HepG2 (cell line): ENCODE data around the gene TIMM10. TPM values are rescaled to one million over a fixed set of nuclear protein-coding genes. Genes with fewer than 3 reads are reported as not detected.

ENCODE experiments used
- DNMT1 ChIP-seq: sonication (generic); formaldehyde crosslinking; IDR thresholded peaks from 2 replicates; pipeline ENCODE4 v1.5.1; 2020; ENCODE audit warnings: mild to moderate bottlenecking, missing genetic modification reagents
- IRF2 ChIP-seq: IDR thresholded peaks from 2 replicates; pipeline ENCODE4 v1.6.1; 2018; ENCODE audit warnings: missing genetic modification reagents, missing compliant biosample characterization
- KAT7 ChIP-seq: IDR thresholded peaks from 2 replicates; pipeline ENCODE4 v1.6.1; 2018; ENCODE audit warnings: borderline replicate concordance, missing compliant biosample characterization
- MEIS1 ChIP-seq: sonication (generic); formaldehyde crosslinking; IDR thresholded peaks from 2 replicates; pipeline ENCODE4 v1.9.0; 2021; ENCODE audit warnings: mild to moderate bottlenecking, missing genetic modification reagents, moderate library complexity, borderline replicate concordance
- PPARG ChIP-seq: conservative IDR thresholded peaks from 2 replicates; pipeline ENCODE4 v1.6.1; 2016; ENCODE audit warnings: missing biosample characterization, missing genetic modification reagents
- RXRB ChIP-seq: IDR thresholded peaks from 2 replicates; pipeline ENCODE4 v1.6.1; 2016; ENCODE audit warnings: borderline replicate concordance, missing genetic modification reagents, missing compliant biosample characterization
- SOX5 ChIP-seq: IDR thresholded peaks from 2 replicates; pipeline ENCODE4 v1.6.1; 2016; ENCODE audit warnings: borderline replicate concordance
- SP140L ChIP-seq: sonication (generic); formaldehyde crosslinking; IDR thresholded peaks from 2 replicates; pipeline ENCODE4 v1.4.0; 2020; ENCODE audit warnings: missing genetic modification reagents, borderline replicate concordance
- SPEN ChIP-seq: sonication (generic); formaldehyde crosslinking; IDR thresholded peaks from 2 replicates; pipeline ENCODE4 v1.5.1; 2020; ENCODE audit warnings: low read depth, mild to moderate bottlenecking, missing genetic modification reagents
- SRSF4 ChIP-seq: fragments of 200-400 bp; formaldehyde crosslinking; IDR thresholded peaks from one replicate; pipeline ENCODE4 v1.6.1; 2018; ENCODE audit warnings: mild to moderate bottlenecking, low read depth, low read length, moderate library complexity; ENCODE audit not compliant: poor library complexity, severe bottlenecking
- TAF15 ChIP-seq: fragments of 200-400 bp; formaldehyde crosslinking; IDR thresholded peaks from one replicate; pipeline ENCODE4 v1.6.1; 2018; ENCODE audit warnings: mild to moderate bottlenecking, low read depth, low read length; ENCODE audit not compliant: poor library complexity, severe bottlenecking
- U2AF2 ChIP-seq: fragments of 200-400 bp; formaldehyde crosslinking; IDR thresholded peaks from 2 replicates; pipeline ENCODE4 v1.6.1; 2017; ENCODE audit warnings: low read depth, mild to moderate bottlenecking, low read length
- ZBTB7A ChIP-seq: sonication (generic); formaldehyde crosslinking; IDR thresholded peaks from 2 replicates; pipeline ENCODE4 v1.8.0; 2022; ENCODE audit warnings: mild to moderate bottlenecking, missing genetic modification reagents
- ZFP36L2 ChIP-seq: sonication (generic); formaldehyde crosslinking; IDR thresholded peaks from 2 replicates; pipeline ENCODE4 v1.4.0; 2020; ENCODE audit warnings: missing genetic modification reagents
- ZMYM3 ChIP-seq: sonication (generic); formaldehyde crosslinking; IDR thresholded peaks from 2 replicates; pipeline ENCODE4 v1.5.1; 2020; ENCODE audit warnings: mild to moderate bottlenecking, missing genetic modification reagents
- ZNF329 ChIP-seq: sonication (generic); formaldehyde crosslinking; IDR thresholded peaks from 2 replicates; pipeline ENCODE4 v1.9.0; 2021; ENCODE audit warnings: low read depth, mild to moderate bottlenecking, missing genetic modification reagents
- ZNF446 ChIP-seq: sonication (generic); formaldehyde crosslinking; IDR thresholded peaks from 2 replicates; pipeline ENCODE4 v1.5.0; 2020; ENCODE audit warnings: mild to moderate bottlenecking, missing genetic modification reagents
- ZNF530 ChIP-seq: sonication (generic); formaldehyde crosslinking; IDR thresholded peaks from 2 replicates; pipeline ENCODE4 v1.5.0; 2020; ENCODE audit warnings: low read depth, mild to moderate bottlenecking, missing genetic modification reagents
- ZNF567 ChIP-seq: sonication (generic); formaldehyde crosslinking; IDR thresholded peaks from 2 replicates; pipeline ENCODE4 v1.8.1; 2023; ENCODE audit warnings: mild to moderate bottlenecking, missing genetic modification reagents, borderline replicate concordance
- ZNF598 ChIP-seq: sonication (generic); formaldehyde crosslinking; IDR thresholded peaks from 2 replicates; pipeline ENCODE4 v1.5.1; 2020; ENCODE audit warnings: mild to moderate bottlenecking, missing genetic modification reagents, borderline replicate concordance
- ZNF670 ChIP-seq: sonication (generic); formaldehyde crosslinking; IDR thresholded peaks from 2 replicates; pipeline ENCODE4 v1.8.0; 2022; ENCODE audit warnings: mild to moderate bottlenecking, missing genetic modification reagents, borderline replicate concordance
- polyA plus RNA-seq, 8 experiments: library from polyadenylated mRNA; depleted of rRNA in 3 of 8; stranded (reverse) in 7 of 8; unstranded in 1 of 8; fragments of >200 nt; fragmentation: Illumina TruSeq in 4 of 8; extraction: Trizol in 4 of 8; gene quantifications; 2 replicates each; pipeline versions ENCODE4 v1.2.1 to v1.2.3, GENCODE V29; 2011 to 2016; ENCODE audit warnings: low read depth in 4 of 8, missing spikeins in 1 of 8, mixed read lengths in 1 of 8; ENCODE audit not compliant: insufficient read depth in 1 of 8
- total RNA-seq, 5 experiments: library from RNA; depleted of rRNA; stranded (reverse); fragments of >200 nt; fragmentation: Illumina TruSeq; extraction: Trizol; gene quantifications; 2 replicates each; pipeline ENCODE4 v1.2.3, GENCODE V29; 2016; ENCODE audit warnings: low read depth in 1 of 5
- TF ChIP-seq, protein P1 (sequence below): sonication (generic); formaldehyde crosslinking; conservative IDR thresholded peaks from 2 replicates; pipeline ENCODE4 v1.8.0; 2022; ENCODE audit warnings: missing genetic modification reagents
- TF ChIP-seq, protein P2 (sequence below): sonication (generic); formaldehyde crosslinking; IDR thresholded peaks from 2 replicates; pipeline ENCODE4 v1.8.1; 2023; ENCODE audit warnings: mild to moderate bottlenecking, inconsistent platforms, moderate library complexity, missing genetic modification reagents, borderline replicate concordance
- TF ChIP-seq, protein P3 (sequence below): sonication (generic); formaldehyde crosslinking; IDR thresholded peaks from 2 replicates; pipeline ENCODE4 v1.4.0; 2020; ENCODE audit warnings: missing genetic modification reagents

Gene TIMM10
- total and polyA plus RNA-seq, 2 of the 13 experiments (the other 11 are each of a cell fraction or from before 2014, with no cell fraction given): 67.8 to 82.2 TPM

DNA sequence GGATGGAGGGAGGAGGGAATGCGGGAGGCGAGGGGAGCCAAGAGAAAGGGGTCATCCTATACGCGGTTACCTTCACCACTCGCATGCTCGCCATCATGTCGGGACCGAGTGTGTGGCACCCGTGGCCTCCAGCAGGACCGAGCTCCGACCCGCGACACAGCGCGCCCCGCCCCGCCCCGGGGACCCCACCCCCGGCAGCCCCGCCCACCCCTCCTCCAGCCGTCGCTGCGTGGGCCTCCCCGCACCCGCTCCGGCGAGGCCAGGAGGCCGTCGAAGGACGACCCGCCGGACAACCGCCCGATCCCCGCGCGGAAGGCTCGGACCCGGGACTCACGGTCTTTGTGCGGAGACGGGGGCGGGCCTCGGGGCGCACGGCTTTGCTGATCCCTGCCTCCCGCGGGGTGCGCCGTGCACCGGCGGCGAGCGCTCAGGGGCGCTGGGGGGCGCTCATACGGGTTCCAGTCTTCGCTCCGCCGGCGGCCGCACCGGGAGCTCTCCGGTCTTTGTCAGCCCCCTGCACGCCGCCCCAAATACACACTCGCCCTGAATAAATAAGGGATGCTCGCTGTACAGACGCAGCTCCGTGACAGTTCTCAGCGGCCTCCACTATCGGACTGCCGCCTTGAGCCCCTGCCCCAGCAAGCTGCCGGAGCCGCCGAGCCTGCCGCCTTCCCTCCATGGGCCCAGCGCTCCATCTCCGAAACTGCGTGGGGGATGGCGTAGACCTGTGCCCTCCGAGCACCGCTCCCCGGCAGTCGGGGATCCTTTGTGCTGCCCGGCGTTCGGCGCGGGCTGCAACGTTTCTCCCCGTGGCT is 37.2 kb upstream of the TIMM10 start, which contains the start of gene UBE2L6 (continued):
- TF ChIP-seq ZNF530 (CRISPR knock-in tag) (0 out of 2 replicates have a peak, but pooled peaks have one; percentile 49), SRSF4 (no peak), ZNF598 (CRISPR knock-in tag) (peak; percentile 86; the same call in 1 of the 2 replicates), SPEN (CRISPR knock-in tag) (no peak), TAF15 (no peak), ZFP36L2 (CRISPR knock-in tag) (no peak), ZMYM3 (CRISPR knock-in tag) (peak; percentile 62; the same call in 1 of the 2 replicates), U2AF2 (no peak), RXRB (CRISPR knock-in tag) (no peak), PPARG (CRISPR knock-in tag) (no peak), ZNF329 (no peak), ZNF567 (CRISPR knock-in tag) (no peak; the same call in 1 of the 2 replicates), SOX5 (no peak), ZBTB7A (CRISPR knock-in tag) (peak; percentile 40; the same call in 1 of the 2 replicates), ZNF670 (CRISPR knock-in tag) (no peak), DNMT1 (CRISPR knock-in tag) (no peak), ZNF446 (no peak), SP140L (CRISPR knock-in tag) (no peak), IRF2 (no peak), MEIS1 (CRISPR knock-in tag) (peak; percentile 28; the same call in 1 of the 2 replicates), KAT7 (CRISPR knock-in tag) (no peak)
- TF ChIP-seq, protein P1, sequence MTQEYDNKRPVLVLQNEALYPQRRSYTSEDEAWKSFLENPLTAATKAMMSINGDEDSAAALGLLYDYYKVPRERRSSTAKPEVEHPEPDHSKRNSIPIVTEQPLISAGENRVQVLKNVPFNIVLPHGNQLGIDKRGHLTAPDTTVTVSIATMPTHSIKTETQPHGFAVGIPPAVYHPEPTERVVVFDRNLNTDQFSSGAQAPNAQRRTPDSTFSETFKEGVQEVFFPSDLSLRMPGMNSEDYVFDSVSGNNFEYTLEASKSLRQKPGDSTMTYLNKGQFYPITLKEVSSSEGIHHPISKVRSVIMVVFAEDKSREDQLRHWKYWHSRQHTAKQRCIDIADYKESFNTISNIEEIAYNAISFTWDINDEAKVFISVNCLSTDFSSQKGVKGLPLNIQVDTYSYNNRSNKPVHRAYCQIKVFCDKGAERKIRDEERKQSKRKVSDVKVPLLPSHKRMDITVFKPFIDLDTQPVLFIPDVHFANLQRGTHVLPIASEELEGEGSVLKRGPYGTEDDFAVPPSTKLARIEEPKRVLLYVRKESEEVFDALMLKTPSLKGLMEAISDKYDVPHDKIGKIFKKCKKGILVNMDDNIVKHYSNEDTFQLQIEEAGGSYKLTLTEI (CRISPR knock-in tag): no peak
- TF ChIP-seq, protein P2, sequence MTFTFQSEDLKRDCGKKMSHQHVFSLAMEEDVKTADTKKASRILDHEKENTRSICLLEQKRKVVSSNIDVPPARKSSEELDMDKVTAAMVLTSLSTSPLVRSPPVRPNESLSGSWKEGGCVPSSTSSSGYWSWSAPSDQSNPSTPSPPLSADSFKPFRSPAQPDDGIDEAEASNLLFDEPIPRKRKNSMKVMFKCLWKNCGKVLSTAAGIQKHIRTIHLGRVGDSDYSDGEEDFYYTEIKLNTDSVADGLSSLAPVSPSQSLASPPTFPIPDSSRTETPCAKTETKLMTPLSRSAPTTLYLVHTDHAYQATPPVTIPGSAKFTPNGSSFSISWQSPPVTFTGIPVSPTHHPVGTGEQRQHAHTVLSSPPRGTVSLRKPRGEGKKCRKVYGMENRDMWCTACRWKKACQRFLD: no peak
- TF ChIP-seq, protein P3, sequence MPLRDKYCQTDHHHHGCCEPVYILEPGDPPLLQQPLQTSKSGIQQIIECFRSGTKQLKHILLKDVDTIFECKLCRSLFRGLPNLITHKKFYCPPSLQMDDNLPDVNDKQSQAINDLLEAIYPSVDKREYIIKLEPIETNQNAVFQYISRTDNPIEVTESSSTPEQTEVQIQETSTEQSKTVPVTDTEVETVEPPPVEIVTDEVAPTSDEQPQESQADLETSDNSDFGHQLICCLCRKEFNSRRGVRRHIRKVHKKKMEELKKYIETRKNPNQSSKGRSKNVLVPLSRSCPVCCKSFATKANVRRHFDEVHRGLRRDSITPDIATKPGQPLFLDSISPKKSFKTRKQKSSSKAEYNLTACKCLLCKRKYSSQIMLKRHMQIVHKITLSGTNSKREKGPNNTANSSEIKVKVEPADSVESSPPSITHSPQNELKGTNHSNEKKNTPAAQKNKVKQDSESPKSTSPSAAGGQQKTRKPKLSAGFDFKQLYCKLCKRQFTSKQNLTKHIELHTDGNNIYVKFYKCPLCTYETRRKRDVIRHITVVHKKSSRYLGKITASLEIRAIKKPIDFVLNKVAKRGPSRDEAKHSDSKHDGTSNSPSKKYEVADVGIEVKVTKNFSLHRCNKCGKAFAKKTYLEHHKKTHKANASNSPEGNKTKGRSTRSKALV (CRISPR knock-in tag): no peak
